ENCODE results near the gene TMEM178B.

The TMEM178B gene

GRCh38 chr7:141071260-141071854 is 2.5 kb upstream of the TMEM178B start:
- 0 out of 2 replicates have a peak, but pooled peaks have one; percentile 14 for TF ChIP-seq CTCF (IDR thresholded peaks at IDR 0.05; ENCODE audit: low read depth, low read length)
- H3K4me3 ChIP-seq (ENCODE audit: low read depth, low read length), result peak overlapping the region; percentile 72

GRCh38 chr7:141071855-141072547 is 1.9 kb upstream of the TMEM178B start:
- TF ChIP-seq CTCF (IDR thresholded peaks at IDR 0.05; ENCODE audit: low read depth, low read length), result no peak
- H3K4me3 ChIP-seq (ENCODE audit: low read depth, low read length), result peak overlapping the region; percentile 72

- peak overlapping the region; percentile 72 for H3K4me3 ChIP-seq (ENCODE audit: low read depth, low read length)
- no peak for TF ChIP-seq CTCF (IDR thresholded peaks at IDR 0.05; ENCODE audit: low read depth, low read length)
Observed at GRCh38 chr7:141072548-141073172, 1.2 kb upstream of the TMEM178B start.

DNA sequence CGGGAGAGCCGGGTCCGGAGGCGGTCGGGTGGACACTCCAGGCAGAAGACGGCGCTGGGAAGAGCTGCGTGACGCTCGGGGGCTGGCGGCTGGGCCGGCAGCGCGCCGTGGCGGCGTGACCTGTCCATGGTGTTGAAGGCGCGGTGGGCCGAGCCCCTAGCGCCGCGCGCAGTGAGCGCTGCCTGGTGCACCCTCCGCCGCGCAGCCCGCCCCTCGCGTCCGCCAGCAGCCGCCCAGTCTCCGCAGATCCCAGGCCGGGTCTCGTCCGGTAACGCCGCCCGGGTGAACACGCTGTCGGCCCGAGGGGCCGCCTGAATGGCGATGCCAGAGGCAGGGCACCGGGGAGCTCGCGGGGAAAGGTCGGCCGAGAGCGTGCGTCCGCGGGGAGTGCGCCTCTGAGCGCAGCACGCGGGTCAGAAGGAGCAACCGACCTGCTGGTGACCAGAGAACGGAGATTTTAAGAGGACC is 657 bp upstream of the TMEM178B start:
- peak overlapping the region; percentile 72 for H3K4me3 ChIP-seq (ENCODE audit: low read depth, low read length)
- no peak for TF ChIP-seq CTCF (IDR thresholded peaks at IDR 0.05; ENCODE audit: low read depth, low read length)

GRCh38 chr7:141074162-141074991 is 513 bp downstream of the TMEM178B start:
- H3K4me3 ChIP-seq (ENCODE audit: low read depth, low read length), result peak overlapping the region; percentile 72
- TF ChIP-seq CTCF (IDR thresholded peaks at IDR 0.05; ENCODE audit: low read depth, low read length), result no peak

GRCh38 chr7:141074997-141075396 is 1.1 kb downstream of the TMEM178B start:
- TF ChIP-seq CTCF (IDR thresholded peaks at IDR 0.05; ENCODE audit: low read depth, low read length), result no peak
- H3K4me3 ChIP-seq (ENCODE audit: low read depth, low read length), result peak overlapping the region; percentile 72
